NCI-H2107 treated with DMSO at 0.1 percent for 48 hours (cell line): Measurements from ENCODE around the gene GRIN3B.
"Not testable (repeated sequence)": the region's sequence is repeated elsewhere in the genome, so short reads cannot be mapped to it uniquely, and the experiment has no call there.

ENCODE experiments used
- DNase-seq: peaks from one replicate; lab custom pipeline; 2025; ENCODE audit not compliant: unreplicated experiment; lab: John Stamatoyannopoulos, UW

The GRIN3B gene

GRCh38 chr19:1000095-1000494 lies at the start of gene GRIN3B:
Gene GRIN3B, plus strand, starts transcription at chr19:1000419. Its CDS starts 19 bp downstream, at chr19:1000438.
- no peak for DNase-seq

GRCh38 chr19:952049-952679 lies 48.1 kb upstream of the GRIN3B start:
- DNase-seq, result no peak

GRCh38 chr19:952680-953444 lies 47.4 kb upstream of the GRIN3B start:
- no peak for DNase-seq

DNA sequence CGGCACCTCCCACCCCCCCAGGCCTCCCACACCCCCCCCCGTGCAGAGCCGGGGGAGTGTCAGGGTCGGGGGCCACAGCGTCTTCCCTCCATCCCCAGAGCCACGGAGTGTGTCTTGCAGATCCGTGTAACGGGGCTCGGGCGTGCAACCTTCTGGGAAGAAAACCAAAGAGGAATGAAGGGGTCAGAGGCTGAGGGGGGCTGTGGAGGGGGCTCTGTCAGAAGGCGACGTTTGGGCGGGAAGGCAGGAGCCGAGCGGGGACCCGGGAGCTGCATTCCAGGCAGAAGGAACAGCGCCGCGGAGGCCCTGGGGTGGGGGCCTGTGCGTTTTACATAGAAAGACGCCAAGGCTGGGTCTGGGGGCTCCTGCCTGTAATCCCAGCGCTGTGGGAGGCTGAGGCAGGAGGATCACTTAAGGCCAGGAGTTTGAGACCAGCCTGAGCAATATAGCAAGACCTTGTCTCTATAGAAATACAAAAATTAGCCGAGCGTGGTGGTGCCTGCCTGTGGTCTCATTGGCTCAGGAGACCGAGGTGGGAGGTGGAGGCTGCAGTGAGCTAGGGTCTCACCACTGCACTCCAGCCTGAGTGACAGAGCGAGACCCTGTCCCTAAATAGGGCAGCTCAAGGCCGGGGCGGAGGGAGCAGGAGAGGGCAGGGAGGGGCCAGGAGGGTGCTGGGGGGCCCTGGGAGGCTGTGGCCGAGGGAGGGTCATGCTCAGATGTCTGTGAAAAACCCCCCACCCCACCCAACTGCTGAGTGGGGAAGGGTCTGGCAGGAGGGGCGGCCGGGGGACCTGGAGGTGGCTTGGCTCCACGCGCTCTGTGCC lies 46.6 kb upstream of the GRIN3B start:
- no peak for DNase-seq

DNA sequence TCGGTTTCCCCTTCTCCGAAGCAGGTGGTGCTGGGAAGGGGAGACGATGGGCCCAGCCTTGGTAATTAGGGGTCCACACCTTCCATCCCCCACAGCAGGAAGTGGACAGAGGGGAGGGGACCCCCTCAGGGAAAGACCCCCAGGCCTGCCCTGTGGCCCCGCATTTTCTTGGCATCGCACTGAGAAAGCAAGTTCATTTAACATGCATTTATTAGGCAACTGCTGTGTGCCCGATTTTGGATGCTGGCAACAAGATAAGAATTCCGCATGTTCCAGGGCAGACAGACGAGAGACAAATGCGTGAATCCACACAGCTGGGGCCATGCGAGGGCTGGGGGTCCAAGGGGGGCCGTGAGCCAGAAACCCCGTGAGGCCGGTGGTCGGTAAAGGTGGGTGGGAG lies 45.9 kb upstream of the GRIN3B start:
- DNase-seq, result no peak

DNA sequence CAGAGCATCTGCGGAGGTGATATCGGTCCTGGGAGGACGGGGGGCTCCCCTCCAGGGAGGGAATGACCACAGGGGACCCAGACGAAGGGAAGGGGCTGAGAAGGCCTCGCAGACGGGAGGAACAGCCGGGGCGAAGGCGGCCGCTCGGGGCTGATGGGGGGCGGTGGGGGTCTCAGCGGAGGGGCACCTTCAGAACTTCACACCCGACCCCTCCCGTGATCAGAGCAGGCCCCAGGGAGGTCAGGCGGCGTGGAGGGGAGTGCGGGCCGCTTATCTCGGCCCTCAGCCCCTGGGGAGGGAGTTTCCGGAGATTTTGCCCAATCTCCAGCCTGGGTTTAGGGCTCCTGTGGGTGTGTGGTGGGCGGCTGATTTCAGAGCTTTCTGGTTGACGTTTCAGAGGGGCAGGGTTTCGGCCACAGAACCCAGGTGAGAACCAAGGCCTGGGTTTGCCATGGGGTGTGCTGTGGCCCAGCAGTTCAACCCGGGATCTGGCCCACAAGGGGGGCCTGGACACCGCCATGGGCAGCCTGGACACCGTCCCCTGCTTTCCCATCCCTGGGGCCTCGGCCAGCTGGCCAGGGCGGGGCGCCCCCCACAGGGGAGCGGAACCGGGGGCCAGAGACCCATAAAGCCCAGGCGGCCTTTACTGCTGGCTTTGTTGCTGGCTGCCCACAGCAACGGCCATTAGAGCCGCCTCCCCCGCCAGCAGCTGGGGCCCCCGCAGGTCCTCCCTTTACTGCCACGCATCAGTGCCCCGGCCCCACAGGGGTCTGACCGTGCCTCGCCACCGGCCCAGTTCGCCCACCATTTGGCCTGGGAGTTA lies 45.3 kb upstream of the GRIN3B start:
- no peak for DNase-seq

DNA sequence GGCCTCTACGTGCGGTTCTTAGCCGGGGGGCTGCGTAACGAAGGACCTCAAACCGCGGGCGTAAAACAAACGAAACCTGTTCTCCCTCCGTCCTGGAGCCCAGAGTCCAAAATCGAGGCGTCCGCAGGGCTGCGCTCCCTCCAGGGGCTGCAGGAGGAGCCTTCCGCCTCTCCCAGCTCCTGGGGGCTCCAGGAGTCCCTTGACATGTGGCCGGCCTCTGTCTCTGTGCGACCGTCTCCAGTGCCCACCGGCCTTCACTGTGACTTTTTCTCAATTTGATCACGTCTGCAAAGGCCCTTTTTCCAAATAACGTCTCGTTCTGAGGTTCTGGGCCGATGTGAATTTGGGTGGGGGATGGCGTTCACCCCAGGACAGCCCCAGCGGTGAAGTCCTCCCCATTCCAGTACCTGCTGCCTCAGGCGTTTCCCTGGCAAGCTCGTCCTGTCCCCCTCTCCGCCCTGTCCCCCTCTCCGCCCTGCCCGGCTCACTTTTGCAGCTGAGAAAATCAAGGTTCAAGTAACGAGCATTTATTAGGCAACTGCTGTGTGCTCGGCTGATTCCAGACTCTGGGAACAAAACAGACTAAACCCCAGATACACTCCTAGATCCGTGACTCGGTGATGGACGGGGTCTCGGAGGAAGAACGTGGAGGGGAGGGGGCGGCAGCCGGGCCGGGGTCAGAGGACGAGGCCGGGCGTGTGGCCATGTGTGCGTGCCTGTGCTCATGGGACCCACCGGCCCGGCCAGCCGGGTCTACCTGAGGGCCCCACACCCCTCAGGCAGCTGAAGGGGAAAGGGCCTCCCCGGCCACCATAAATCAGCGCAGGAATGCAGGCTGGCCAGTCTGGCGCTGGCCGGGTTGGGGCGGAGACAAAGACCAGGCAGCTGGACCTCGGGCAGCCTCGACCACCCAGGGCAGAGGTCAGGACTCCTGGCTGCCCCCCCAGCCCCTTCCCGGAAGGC lies 44.1 kb upstream of the GRIN3B start:
- DNase-seq, result no peak

GRCh38 chr19:956766-957440 lies 43.3 kb upstream of the GRIN3B start:
- DNase-seq, result no peak

- not testable (repeated sequence) for DNase-seq
These were observed 42.6 kb upstream of the GRIN3B start for GRCh38 chr19:957578-957977.

DNA sequence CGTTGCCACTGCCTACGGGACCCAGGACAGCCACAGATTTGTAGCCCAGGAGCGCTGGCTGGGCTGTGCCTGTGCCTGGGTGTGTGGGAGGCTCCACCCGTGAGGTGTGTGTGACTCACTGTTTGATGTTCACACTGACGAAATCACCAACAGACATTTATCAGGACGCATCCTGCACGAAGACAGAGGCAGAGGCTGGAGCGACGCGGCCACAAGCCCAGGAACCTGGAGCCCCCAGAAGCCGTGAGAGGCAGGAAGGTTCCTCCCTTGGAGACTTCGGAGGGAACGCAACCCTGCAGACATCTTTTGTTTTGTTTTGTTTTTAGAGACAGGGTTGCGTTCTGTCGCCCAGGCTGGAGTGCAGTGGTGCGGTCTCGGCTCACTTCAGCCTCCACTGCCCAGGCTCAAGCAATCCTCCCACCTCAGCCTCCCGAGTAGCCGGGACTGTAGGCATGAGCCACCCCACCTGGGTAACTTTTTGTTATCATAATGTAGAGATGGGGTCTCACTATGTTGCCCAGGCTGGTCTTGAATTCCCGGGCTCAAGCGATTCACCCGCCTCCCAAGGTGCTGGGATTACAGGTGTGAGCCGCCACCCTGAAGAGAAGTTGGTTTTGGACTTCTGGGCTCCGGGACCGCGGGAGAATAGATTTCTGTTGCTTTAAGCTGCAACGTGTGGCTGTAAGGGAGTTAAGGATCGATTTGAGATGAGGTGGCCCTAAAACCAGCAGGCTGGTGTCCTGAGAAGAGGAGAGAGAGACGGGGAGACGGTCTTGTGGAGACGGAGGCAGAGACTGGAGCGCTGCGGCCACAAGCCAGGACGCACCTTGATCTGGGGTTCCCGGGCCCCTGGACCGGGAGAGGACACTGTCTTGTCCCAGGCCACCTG lies 41.0 kb upstream of the GRIN3B start:
- DNase-seq, result no peak

DNA sequence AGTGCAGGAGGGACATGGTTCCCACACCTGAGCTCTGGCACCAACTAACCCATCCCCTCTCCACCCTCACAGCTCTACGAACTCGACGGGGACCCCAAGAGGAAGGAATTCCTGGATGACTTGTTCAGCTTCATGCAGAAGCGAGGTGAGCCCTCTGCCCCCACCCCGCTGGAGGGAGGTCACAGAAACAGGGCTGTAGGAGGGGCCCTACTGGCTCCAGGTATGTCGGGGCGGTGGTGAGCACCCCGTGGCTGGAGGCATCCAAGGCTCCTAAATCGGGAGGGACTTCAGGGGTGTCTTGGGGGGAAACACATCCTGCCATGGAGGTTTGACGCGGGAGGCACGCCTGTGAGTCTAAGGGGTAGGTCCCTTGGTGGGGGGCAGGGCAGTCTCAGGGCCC lies 40.2 kb upstream of the GRIN3B start:
- no peak for DNase-seq

DNA sequence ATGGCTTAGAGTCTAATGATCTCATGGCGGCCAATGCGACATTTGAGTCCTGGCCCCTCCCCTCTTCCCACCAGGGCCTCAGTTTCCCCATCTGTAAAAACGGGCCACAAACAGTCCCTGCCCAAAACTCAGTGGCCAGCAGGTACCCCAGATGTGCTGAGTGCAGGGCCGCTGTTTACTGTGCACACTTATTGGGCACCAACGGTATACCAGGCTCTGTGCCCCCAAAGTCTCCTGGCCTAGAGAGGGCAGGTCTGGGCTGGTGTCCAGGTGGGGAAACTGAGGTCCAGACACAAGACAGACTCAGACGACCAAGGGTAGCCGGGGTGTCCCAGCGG lies 39.6 kb upstream of the GRIN3B start:
- no peak for DNase-seq

GRCh38 chr19:961866-962620 lies 38.2 kb upstream of the GRIN3B start:
- DNase-seq, result no peak

DNA sequence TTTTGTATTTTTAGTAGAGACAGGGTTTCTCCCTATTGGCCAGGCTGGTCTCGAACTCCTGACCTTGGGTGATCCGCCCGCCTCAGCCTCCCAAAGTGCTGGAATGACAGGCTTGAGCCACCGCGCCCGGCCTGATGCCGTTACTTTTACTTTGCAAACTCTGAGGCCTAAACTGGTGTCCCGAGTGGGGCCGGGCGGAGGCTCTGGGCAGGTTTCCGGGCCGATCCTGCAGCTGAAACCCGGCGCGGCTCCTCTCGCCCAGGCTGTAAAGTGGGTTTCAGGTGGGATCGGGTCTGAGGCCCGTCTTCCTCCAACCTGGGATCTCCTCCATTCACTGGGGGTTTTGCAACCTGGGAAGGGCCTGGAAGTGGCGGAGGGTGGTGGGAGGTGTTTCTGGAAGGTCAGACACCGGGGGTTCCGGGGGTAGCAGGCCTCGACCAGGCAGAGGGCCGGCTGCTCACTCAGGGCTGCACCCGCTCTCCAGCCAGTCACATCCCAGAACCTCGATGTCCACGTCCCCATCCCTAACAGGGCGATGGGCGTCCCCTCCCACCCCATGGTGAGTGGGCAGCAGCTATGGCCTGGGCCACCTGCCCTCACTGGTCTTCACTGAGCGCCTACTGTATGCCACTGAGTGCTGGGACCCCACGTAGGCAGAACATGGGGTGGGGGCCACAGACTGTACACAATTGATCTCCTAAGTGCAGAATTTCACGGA lies 37.4 kb upstream of the GRIN3B start:
- no peak for DNase-seq

- DNase-seq, result no peak
These were observed 36.7 kb upstream of the GRIN3B start for GRCh38 chr19:963486-963951.

GRCh38 chr19:964116-964520 lies 36.1 kb upstream of the GRIN3B start:
- no peak for DNase-seq
